Putamen (tissue), 1 donor: ENCODE measurements around the gene RFC5.
"Not testable (repeated sequence)": the region's sequence is repeated elsewhere in the genome, so short reads cannot be mapped to it uniquely, and the experiment has no call there.

ENCODE experiments used
- DNase-seq: peaks from one replicate; pipeline ENCODE4 v3.0.0-alpha.2; 2016; ENCODE audit warnings: low spot score

The RFC5 gene

DNA sequence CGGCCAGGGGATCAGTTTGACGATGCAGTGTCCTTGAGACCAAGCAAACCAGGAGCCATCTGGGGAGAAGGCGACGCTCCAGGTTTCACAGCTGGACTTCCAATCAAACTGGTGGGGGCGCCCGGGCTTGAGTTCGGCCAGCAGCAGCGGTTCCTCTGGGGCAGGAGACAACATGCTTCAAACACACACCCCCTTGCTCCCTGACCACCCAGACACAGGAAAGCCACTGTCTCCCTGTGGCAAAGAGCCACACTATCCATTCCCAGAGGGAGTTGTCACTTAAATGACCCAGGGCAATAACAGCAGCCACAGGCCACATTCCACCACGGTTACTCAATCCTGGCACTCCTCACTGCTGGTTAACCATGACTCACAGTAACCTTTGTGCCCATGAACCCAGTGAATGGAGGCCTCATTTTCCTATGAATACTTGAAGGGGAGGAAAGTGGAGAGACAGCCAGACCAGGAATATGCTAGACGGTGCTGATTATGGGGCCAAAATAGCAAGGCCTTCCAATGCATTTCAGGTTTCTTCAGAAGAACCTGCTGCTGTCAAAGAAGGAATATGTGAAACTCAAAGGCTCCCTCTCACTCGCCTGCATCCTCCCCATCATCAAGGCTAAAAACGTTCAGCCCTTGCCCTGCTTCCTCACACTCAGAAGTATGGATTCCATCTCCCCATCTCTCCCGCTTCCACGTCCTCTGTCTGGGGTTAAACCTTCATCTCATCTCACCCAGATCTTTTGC is 36.0 kb downstream of the RFC5 start:
- DNase-seq = peak; percentile 30

DNA sequence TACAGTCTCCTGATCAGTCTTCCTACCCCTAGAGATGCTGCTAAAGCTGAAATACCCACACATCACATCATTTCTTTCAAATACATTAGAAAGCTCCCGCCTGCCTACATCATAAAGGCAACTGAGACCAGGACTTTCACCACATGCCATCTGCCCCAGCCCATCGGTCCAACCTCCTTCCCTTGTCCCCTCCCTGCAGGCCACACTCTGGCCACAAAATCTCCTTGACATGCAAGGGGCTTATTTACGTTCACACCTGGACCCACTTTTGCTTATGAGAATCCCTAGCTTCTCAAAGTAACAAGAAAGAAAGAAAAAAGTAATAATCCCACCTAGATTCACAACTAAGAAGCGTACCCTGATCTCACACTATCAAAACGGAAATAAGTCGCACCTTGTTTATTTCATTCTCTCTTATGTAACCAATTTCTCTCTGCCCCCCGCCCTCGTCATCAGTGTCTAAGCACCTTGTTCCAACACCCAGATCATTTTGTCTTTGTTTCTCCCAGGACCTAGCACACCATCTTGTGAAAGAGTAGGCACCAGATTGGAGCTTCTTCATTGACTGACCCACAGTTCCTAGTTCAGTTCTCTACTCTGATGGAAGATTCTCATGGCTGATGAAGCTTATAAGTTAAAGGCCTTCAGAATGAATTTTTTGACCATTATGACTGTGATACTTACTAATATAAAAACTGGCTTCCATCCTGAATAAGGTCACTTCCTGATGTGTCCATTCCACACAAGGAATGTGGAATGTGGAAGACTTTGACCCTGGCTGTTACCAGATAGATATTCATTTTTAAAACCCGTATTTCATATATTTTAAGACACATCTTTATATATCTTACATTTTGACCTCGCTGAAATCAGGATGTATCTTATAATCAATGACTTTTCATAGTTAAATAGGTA is 36.8 kb downstream of the RFC5 start:
- no peak for DNase-seq

DNA sequence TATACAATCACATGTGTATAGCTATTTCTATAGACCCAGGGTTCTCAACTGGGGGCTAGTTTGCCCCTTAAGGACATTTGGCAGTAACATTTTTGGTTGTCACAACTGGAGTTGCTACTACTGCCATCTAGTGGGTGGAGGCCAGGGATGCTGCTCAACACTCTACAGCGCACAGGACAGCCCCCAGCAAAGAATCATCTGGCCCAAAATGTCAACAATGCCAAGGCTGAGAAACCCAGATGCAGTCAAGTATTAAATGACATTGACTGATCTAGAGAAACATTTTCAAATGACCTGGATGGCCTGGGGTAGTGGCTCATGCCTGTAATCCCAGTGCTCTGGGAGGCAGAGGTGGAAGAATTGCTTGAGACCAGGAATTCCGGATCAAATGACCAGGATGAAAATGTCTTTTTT is 38.6 kb downstream of the RFC5 start:
- DNase-seq = no peak

GRCh38 chr12:118055865-118056773 is 39.6 kb downstream of the RFC5 start:
- DNase-seq = no peak

DNA sequence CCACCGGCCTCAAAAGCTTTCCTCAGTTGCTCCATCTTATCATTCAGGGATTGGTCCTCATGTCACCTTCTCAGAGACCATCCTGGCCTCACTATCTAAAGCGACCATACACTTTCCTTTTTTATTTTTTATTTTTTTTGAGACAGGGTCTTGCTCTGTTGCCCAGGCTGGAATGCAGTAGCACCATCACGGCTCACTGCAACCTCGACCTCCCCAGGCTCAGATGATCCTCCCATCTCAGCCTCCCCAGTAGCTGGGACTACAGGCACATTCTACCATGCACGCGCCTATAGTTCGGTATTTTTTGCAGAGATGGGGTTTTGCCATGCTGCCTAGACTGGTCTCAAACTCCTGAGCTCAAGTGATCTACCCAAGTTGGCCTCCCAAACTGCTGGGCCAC is 41.7 kb downstream of the RFC5 start:
- no peak for DNase-seq

DNA sequence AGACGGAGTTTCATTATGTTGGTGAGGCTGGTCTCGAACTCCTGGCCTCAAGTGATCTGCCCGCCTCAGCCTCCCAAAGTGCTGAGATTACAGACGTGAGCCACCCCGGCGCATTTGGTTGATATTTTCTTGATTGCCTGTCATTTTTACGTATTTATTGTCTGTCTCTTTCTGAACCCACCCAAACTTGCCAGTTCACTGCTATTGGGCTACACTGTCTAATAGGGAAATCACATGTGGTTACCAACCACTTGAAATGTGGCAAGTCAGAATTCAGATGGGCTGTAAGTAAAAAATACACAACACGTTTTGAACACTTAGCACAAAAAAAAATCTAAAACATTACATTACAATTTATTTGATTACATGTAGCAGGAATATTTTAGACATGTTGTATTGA is 42.4 kb downstream of the RFC5 start:
- no peak for DNase-seq

DNA sequence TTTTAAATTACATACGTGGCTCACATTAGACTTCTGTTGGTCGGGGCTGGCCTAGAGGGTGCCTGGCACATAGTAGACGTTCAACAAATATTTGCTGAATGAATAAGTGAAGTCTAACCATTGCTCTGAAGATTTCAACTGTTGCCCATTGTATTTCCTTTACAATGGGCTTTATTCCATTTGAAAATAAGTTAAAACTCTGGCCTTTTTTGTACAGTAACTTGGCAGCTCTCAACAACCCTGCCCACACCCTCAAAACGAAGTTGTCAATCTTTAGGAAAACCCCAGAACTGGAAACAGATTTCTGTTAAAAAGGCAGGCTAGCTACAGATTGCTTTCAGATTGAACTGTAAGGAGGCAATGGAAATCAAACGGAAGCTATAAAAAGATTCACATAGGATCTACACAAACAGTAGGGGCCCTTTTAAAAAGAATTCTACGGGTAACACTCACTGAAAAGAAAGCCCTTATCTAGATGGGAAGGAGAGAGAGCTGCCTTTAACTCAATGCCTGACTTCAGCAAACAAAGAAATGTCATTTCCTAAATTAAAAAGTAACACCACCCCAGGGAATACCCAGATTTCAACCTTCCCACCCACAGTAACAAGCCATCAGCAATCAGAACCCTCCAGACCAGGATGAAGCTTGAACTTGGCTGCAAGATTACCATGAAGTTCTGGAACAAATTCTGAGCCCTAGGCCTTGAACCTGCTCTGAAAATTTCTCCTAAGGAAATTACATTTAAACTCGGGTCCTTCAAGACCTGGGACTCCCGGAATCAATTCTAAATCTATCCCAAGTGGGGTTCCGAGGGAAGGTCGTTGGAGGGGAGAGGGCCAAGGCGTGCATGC is 43.1 kb downstream of the RFC5 start:
- no peak for DNase-seq

GRCh38 chr12:118060301-118061010 is 44.0 kb downstream of the RFC5 start:
- peak; percentile 38 for DNase-seq

GRCh38 chr12:118061011-118061872 is 44.7 kb downstream of the RFC5 start, which contains the start of gene WSB2:
TSS of gene WSB2 (minus strand) at chr12:118061179. CDS start at chr12:118061048, 131 bp downstream.
- peak; percentile 79 for DNase-seq

DNA sequence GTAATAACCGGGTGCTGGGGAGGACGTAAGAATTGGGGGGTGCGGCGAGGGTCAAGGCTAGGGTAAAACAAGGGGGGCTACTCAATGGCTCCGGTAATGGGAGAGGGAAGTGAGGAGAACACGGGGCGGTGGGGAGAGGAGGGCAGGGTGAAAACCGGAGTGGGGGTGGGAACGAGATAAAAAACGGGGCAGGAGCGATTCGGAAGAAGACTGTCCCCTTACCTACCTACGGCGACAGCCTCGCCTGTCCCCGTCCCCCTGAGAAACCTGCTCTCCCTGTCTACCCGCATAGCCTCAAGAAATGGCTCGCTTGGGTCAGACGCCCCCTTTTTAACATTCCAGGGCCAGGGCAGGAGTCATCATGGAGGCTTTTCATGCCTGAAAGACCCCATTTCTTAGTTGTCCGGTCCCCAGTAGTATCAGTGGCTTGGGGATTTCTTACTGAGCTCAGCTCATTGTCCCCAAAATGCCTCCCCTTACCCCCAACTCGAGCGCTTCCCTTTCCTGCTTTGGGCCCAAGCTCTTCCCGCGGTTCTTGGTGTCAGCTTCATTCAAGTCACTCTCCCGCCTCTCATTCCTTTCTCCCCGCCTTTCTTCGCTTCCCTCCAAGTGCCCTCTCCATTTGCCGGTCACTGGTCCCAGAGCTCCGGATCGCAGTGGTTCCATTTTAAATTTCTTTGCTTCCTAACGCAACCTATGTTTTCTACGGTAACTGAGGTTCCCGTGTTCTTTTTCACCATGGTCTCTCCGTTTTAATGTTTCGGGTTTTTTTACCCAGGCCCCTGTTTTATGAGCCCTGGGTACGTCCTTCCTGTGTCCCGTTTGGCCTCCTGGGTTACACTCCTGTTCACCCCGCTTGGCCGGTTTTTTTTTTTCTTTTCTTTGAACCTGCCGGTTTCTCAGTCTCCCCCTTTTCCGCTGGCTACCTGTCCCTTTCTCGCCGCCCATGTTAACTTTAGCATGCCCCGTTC is 45.7 kb downstream of the RFC5 start:
- peak; percentile 45 for DNase-seq

GRCh38 chr12:118063576-118064391 is 47.3 kb downstream of the RFC5 start:
- DNase-seq = no peak

DNA sequence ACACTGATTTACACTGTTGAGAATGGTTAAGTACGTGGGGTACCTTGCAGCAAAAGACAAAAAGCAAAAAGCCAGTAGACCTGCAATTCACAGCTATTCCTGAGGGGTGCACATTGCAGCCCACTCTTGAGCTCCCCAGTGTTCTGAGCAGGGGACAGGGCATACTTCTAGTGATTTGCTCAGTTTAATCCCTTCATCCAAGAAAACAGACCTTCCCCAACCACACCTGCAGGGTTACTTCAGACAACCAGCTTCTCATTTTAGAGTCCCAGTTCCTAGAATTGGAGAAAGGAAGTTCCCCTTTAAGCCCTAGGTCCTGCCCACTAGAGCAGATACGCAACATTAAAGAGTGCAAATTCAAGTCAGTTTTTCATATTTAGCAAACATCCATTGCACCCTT is 48.1 kb downstream of the RFC5 start:
- no peak for DNase-seq

GRCh38 chr12:118065380-118065779 is 48.9 kb downstream of the RFC5 start:
- DNase-seq = no peak

DNA sequence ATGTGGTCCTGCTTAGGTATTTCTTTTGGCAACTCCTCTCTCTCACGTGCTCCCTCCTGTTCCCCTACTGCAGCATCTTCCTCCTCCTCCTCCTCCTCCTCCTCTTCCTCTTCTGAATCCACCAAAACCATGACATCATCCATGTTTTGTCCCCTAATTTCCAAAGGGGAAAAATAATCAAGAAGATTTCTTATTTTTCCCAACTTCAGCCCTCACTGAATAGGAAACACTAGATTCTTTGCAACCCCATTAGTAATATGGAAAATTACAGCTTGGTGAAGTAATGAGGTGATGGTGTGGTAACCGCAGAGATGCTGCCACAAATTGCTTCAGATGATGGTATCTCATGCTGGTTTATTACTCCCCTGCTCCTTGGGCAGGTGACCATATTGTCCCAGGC is 51.9 kb downstream of the RFC5 start:
- DNase-seq = no peak

GRCh38 chr12:118070650-118071049 is 54.1 kb downstream of the RFC5 start:
- DNase-seq = no peak

DNA sequence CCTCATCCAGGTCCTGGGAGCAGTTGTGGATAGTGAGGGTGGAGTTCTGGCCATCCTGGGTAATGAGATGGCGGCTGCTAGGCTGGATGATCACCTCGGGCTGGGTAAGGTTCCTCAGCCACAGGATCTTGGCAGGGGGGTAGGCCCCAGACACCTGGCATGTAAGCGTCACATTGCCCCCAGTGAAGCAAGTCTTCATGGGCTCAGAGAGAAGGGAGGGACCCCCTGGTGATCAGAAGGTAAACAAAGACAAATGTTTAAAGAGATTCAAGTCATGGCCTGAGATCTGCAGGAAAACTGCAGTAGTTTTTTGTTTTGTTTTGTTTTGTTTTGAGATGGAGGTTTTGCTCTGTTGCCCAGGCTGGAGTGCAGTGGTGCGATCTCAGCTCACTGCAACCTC is 57.3 kb downstream of the RFC5 start:
- no peak for DNase-seq

- not testable (repeated sequence) for DNase-seq
These were observed 65.0 kb downstream of the RFC5 start for GRCh38 chr12:118081521-118081920.
